GM23338 (cell line): Measurements from ENCODE around the gene NTRK3. TPM values are rescaled to one million over a fixed set of nuclear protein-coding genes. Genes with fewer than 3 reads are reported as not detected.

Source experiments
- ATAC-seq: fragments of 200-7000 bp; cut with Tn5 transposase; 3 replicates; pipeline ENCODE4 v1.9.1; 2020
- DNase-seq: peaks from one replicate; pipeline ENCODE4 v3.0.0-alpha.2; 2015; ENCODE audit warnings: low spot score
- H2AFZ ChIP-seq: fragments of 200-600 bp; sonication (generic); 2 replicates; pipeline ENCODE4 v1.8.0; 2016; ENCODE audit warnings: antibody characterized with exemption, mild to moderate bottlenecking, moderate library complexity
- H3F3A ChIP-seq: fragments of 200-600 bp; sonication (generic); replicated peaks from 2 replicates; pipeline ENCODE4 v1.8.0; 2017; ENCODE audit warnings: antibody characterized with exemption, mixed run types, low read depth
- H3K27ac ChIP-seq: fragments of 200-600 bp; sonication (generic); 2 replicates; pipeline ENCODE4 v1.6.1; 2016; ENCODE audit warnings: low read depth
- H3K27me3 ChIP-seq: fragments of 200-600 bp; sonication (generic); 2 replicates; pipeline ENCODE4 v1.8.0; 2016; ENCODE audit warnings: mild to moderate bottlenecking, mixed run types, moderate library complexity; ENCODE audit not compliant: insufficient read depth
- H3K36me3 ChIP-seq: fragments of 200-600 bp; sonication (generic); 2 replicates; pipeline ENCODE4 v1.8.0; 2016; ENCODE audit warnings: mild to moderate bottlenecking; ENCODE audit not compliant: insufficient read depth
- H3K4me1 ChIP-seq: fragments of 200-600 bp; sonication (generic); 2 replicates; pipeline ENCODE4 v1.8.0; 2016; ENCODE audit warnings: mild to moderate bottlenecking, moderate library complexity; ENCODE audit not compliant: insufficient read depth
- H3K4me2 ChIP-seq: fragments of 200-600 bp; sonication (generic); 2 replicates; pipeline ENCODE4 v1.7.1; 2017; ENCODE audit warnings: mixed run types
- H3K4me3 ChIP-seq: fragments of 200-600 bp; sonication (generic); 2 replicates; pipeline ENCODE4 v1.6.1; 2016; ENCODE audit warnings: mixed run types
- H3K79me2 ChIP-seq: fragments of 200-600 bp; sonication (generic); replicated peaks from 2 replicates; pipeline ENCODE4 v1.8.0; 2017; ENCODE audit warnings: mild to moderate bottlenecking; ENCODE audit not compliant: insufficient read depth
- H3K9me2 ChIP-seq: fragments of 200-600 bp; sonication (generic); 2 replicates; pipeline ENCODE4 v1.8.0; 2017; ENCODE audit not compliant: insufficient read depth
- H4K20me1 ChIP-seq: fragments of 200-600 bp; sonication (generic); replicated peaks from 2 replicates; pipeline ENCODE4 v1.8.0; 2017; ENCODE audit warnings: mild to moderate bottlenecking; ENCODE audit not compliant: insufficient read depth
- H3K27ac Mint-ChIP-seq: 2 replicates; pipeline ENCODE4 v1.8.0; 2020; ENCODE audit warnings: inconsistent platforms, mild to moderate bottlenecking, moderate library complexity, mixed read lengths
- H3K27me3 Mint-ChIP-seq: 3 replicates; pipeline ENCODE4 v1.8.0; 2022; ENCODE audit warnings: low read depth, mild to moderate bottlenecking, moderate library complexity, mixed read lengths, inconsistent platforms; ENCODE audit not compliant: insufficient read depth, poor library complexity
- H3K36me3 Mint-ChIP-seq: 3 replicates; pipeline ENCODE4 v1.8.0; 2021; ENCODE audit warnings: low read depth, mild to moderate bottlenecking, inconsistent platforms, moderate library complexity, mixed read lengths
- H3K4me1 Mint-ChIP-seq: 3 replicates; pipeline ENCODE4 v1.8.0; 2020; ENCODE audit warnings: mild to moderate bottlenecking, inconsistent platforms, mixed read lengths
- H3K4me3 Mint-ChIP-seq: 3 replicates; pipeline ENCODE4 v1.8.0; 2021; ENCODE audit warnings: moderate library complexity, mild to moderate bottlenecking, inconsistent platforms, mixed read lengths
- H3K9me3 Mint-ChIP-seq: 3 replicates; pipeline ENCODE4 v1.8.0; 2020; ENCODE audit warnings: moderate library complexity, mild to moderate bottlenecking, inconsistent platforms, mixed read lengths
- CREB1 ChIP-seq: fragments of 250-450 bp; sonication (Bioruptor Pico); IDR thresholded peaks from 2 replicates; pipeline ENCODE4 v1.5.0; 2020; ENCODE audit warnings: low read depth, mild to moderate bottlenecking, moderate library complexity
- EZH2 ChIP-seq: fragments of 200-600 bp; sonication (generic); IDR thresholded peaks from one replicate; pipeline ENCODE4 v1.8.0; 2017; ENCODE audit warnings: antibody characterized with exemption, mild to moderate bottlenecking, low read depth; ENCODE audit not compliant: unreplicated experiment
- EZH2phosphoT487 ChIP-seq: fragments of 200-600 bp; sonication (generic); IDR thresholded peaks from one replicate; pipeline ENCODE4 v1.8.1; 2018; ENCODE audit warnings: antibody characterized with exemption; ENCODE audit not compliant: unreplicated experiment
- JUNB ChIP-seq: IDR thresholded peaks from one replicate; pipeline ENCODE4 v1.6.1; 2016; ENCODE audit warnings: antibody characterized with exemption; ENCODE audit not compliant: unreplicated experiment
- NANOG ChIP-seq: IDR thresholded peaks from 2 replicates; pipeline ENCODE4 v1.6.1; 2016; ENCODE audit warnings: antibody characterized with exemption, borderline replicate concordance
- POLR2AphosphoS5 ChIP-seq: IDR thresholded peaks from 2 replicates; pipeline ENCODE4 v1.6.1; 2016; ENCODE audit warnings: antibody characterized with exemption, low read depth
- STAT1 ChIP-seq: IDR thresholded peaks from one replicate; pipeline ENCODE4 v1.6.1; 2016; ENCODE audit warnings: antibody characterized with exemption; ENCODE audit not compliant: unreplicated experiment
- ZNF114 ChIP-seq: fragments of 250-450 bp; sonication (Bioruptor Pico); IDR thresholded peaks from 2 replicates; pipeline ENCODE4 v1.5.0; 2020; ENCODE audit warnings: mild to moderate bottlenecking, moderate library complexity
- ZNF331 ChIP-seq: fragments of 250-450 bp; sonication (Bioruptor Pico); IDR thresholded peaks from 2 replicates; pipeline ENCODE4 v1.5.0; 2020; ENCODE audit warnings: low read depth, mild to moderate bottlenecking, moderate library complexity
- polyA plus RNA-seq: library from polyadenylated mRNA; unstranded; fragments of >200 nt; fragmentation: Nextera tagmentation; extraction: Ambion mirVana; gene quantifications from 2 replicates; pipeline ENCODE4 v1.2.1, GENCODE V29; 2016
- total RNA-seq: library from RNA; depleted of rRNA; stranded (reverse); fragments of >200 nt; shearing (Covaris generic); gene quantifications from 2 replicates; pipeline ENCODE4 v1.2.3, GENCODE V29; 2014
- TF ChIP-seq, protein P1 (sequence below): IDR thresholded peaks from 2 replicates; pipeline ENCODE4 v1.6.1; 2016; ENCODE audit warnings: antibody characterized with exemption
- TF ChIP-seq, protein P2 (sequence below): fragments of 250-450 bp; sonication (Bioruptor Pico); IDR thresholded peaks from 2 replicates; pipeline ENCODE4 v1.5.0; 2020; ENCODE audit warnings: mild to moderate bottlenecking, moderate library complexity
- TF ChIP-seq, protein P3 (sequence below): IDR thresholded peaks from one replicate; pipeline ENCODE4 v1.6.1; 2018; ENCODE audit warnings: antibody characterized with exemption; ENCODE audit not compliant: unreplicated experiment
- TF ChIP-seq, protein P4 (sequence below), 2 experiments: fragments of 200-600 bp in 1 of 2; sonication (generic) in 1 of 2; conservative IDR thresholded peaks; 2 replicates each; pipeline versions ENCODE4 v1.5.1 to v1.6.1; 2016 to 2017; ENCODE audit warnings: antibody characterized with exemption in 2 of 2, low read depth in 2 of 2, mild to moderate bottlenecking in 2 of 2, moderate library complexity in 1 of 2

Gene NTRK3
- total and polyA plus RNA-seq, 2 experiments from 2014 or later, result 3.1 to 5.3 TPM

DNA sequence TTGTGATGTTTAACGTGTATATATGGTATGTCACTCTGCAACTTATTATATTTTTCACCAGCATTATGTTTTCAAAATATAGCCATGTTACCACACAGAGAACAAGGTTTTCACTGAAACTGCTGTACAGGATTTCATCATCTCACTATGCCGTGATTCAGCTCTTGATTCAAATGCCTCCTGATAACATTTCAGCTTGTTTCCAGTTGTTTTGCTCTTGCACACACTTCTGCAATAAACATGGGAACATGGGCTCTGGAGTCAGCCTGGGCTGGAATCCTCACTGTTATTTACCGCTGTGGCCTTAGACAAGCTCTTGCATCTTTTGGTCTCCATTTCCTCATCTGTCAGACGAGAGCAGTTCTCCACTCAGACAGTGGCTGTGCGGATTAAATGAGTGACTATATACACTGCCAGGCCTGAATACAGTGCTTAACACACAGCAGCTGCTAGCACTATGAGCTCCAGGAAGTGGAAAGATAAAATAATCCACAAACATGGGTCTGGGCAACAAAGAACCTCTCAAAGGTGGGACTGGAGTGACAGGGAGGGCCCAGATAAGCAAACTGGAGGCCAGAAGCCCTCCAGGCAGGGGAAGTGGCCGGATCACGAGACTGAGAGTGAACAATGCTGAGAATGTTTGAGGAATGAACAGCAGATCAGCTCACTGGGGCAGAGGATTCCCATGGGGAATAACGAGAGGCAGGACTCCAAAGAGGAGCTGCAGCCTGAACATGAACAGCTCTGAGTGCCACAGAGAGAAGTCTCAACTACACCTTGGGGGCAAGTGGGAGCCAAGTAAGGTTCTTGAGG, 17.7 kb downstream of the NTRK3 start:
- Mint-ChIP-seq H3K27me3 (peaks cover 10% of the 10 kb centered on the region), H3K9me3 (peaks cover 2% of the 10 kb centered on the region; the same call in 2 of the 3 replicates), H3K4me1 (peaks cover 16% of the 10 kb centered on the region), H3K4me3 (no peak overlapping the region), H3K36me3 (peaks cover 6% of the 10 kb centered on the region; the same call in 1 of the 3 replicates), H3K27ac (no peak overlapping the region)
- peaks cover 3% of the 10 kb centered on the region; the same call in 1 of the 2 replicates for H3K9me2 ChIP-seq
- no peaks in the 10 kb centered on the region for H3K36me3 ChIP-seq
- no peaks in the 10 kb centered on the region for H3K79me2 ChIP-seq
- H3K4me2 ChIP-seq, result no peak overlapping the region
- ATAC-seq (no peak), DNase-seq (no peak)
- no peaks in the 10 kb centered on the region for H3K27me3 ChIP-seq
- no peak overlapping the region for H3K27ac ChIP-seq
- no peaks in the 10 kb centered on the region for H4K20me1 ChIP-seq
- H2AFZ ChIP-seq, result no peak overlapping the region
- no peak overlapping the region for H3K4me3 ChIP-seq
- H3F3A ChIP-seq, result no peaks in the 10 kb centered on the region
- no peak for TF ChIP-seq EZH2phosphoT487
- TF ChIP-seq STAT1, result no peak
- no peak for TF ChIP-seq CREB1 (CRISPR knock-in tag)
- TF ChIP-seq, protein P1, sequence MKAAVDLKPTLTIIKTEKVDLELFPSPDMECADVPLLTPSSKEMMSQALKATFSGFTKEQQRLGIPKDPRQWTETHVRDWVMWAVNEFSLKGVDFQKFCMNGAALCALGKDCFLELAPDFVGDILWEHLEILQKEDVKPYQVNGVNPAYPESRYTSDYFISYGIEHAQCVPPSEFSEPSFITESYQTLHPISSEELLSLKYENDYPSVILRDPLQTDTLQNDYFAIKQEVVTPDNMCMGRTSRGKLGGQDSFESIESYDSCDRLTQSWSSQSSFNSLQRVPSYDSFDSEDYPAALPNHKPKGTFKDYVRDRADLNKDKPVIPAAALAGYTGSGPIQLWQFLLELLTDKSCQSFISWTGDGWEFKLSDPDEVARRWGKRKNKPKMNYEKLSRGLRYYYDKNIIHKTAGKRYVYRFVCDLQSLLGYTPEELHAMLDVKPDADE, result no peak
- no peak for TF ChIP-seq EZH2
- TF ChIP-seq, protein P2, sequence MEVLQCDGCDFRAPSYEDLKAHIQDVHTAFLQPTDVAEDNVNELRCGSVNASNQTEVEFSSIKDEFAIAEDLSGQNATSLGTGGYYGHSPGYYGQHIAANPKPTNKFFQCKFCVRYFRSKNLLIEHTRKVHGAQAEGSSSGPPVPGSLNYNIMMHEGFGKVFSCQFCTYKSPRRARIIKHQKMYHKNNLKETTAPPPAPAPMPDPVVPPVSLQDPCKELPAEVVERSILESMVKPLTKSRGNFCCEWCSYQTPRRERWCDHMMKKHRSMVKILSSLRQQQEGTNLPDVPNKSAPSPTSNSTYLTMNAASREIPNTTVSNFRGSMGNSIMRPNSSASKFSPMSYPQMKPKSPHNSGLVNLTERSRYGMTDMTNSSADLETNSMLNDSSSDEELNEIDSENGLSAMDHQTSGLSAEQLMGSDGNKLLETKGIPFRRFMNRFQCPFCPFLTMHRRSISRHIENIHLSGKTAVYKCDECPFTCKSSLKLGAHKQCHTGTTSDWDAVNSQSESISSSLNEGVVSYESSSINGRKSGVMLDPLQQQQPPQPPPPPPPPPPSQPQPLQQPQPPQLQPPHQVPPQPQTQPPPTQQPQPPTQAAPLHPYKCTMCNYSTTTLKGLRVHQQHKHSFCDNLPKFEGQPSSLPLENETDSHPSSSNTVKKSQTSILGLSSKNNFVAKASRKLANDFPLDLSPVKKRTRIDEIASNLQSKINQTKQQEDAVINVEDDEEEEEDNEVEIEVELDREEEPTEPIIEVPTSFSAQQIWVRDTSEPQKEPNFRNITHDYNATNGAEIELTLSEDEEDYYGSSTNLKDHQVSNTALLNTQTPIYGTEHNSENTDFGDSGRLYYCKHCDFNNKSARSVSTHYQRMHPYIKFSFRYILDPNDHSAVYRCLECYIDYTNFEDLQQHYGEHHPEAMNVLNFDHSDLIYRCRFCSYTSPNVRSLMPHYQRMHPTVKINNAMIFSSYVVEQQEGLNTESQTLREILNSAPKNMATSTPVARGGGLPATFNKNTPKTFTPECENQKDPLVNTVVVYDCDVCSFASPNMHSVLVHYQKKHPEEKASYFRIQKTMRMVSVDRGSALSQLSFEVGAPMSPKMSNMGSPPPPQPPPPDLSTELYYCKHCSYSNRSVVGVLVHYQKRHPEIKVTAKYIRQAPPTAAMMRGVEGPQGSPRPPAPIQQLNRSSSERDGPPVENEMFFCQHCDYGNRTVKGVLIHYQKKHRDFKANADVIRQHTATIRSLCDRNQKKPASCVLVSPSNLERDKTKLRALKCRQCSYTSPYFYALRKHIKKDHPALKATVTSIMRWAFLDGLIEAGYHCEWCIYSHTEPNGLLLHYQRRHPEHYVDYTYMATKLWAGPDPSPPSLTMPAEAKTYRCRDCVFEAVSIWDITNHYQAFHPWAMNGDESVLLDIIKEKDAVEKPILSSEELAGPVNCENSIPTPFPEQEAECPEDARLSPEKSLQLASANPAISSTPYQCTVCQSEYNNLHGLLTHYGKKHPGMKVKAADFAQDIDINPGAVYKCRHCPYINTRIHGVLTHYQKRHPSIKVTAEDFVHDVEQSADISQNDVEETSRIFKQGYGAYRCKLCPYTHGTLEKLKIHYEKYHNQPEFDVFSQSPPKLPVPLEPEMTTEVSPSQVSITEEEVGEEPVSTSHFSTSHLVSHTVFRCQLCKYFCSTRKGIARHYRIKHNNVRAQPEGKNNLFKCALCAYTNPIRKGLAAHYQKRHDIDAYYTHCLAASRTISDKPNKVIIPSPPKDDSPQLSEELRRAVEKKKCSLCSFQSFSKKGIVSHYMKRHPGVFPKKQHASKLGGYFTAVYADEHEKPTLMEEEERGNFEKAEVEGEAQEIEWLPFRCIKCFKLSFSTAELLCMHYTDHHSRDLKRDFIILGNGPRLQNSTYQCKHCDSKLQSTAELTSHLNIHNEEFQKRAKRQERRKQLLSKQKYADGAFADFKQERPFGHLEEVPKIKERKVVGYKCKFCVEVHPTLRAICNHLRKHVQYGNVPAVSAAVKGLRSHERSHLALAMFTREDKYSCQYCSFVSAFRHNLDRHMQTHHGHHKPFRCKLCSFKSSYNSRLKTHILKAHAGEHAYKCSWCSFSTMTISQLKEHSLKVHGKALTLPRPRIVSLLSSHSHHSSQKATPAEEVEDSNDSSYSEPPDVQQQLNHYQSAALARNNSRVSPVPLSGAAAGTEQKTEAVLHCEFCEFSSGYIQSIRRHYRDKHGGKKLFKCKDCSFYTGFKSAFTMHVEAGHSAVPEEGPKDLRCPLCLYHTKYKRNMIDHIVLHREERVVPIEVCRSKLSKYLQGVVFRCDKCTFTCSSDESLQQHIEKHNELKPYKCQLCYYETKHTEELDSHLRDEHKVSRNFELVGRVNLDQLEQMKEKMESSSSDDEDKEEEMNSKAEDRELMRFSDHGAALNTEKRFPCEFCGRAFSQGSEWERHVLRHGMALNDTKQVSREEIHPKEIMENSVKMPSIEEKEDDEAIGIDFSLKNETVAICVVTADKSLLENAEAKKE, result no peak
- TF ChIP-seq POLR2AphosphoS5, result no peak
- TF ChIP-seq ZNF114 (CRISPR knock-in tag), result no peak
- TF ChIP-seq JUNB, result no peak
- TF ChIP-seq NANOG, result no peak
- no peak for TF ChIP-seq ZNF331
- TF ChIP-seq, protein P3, sequence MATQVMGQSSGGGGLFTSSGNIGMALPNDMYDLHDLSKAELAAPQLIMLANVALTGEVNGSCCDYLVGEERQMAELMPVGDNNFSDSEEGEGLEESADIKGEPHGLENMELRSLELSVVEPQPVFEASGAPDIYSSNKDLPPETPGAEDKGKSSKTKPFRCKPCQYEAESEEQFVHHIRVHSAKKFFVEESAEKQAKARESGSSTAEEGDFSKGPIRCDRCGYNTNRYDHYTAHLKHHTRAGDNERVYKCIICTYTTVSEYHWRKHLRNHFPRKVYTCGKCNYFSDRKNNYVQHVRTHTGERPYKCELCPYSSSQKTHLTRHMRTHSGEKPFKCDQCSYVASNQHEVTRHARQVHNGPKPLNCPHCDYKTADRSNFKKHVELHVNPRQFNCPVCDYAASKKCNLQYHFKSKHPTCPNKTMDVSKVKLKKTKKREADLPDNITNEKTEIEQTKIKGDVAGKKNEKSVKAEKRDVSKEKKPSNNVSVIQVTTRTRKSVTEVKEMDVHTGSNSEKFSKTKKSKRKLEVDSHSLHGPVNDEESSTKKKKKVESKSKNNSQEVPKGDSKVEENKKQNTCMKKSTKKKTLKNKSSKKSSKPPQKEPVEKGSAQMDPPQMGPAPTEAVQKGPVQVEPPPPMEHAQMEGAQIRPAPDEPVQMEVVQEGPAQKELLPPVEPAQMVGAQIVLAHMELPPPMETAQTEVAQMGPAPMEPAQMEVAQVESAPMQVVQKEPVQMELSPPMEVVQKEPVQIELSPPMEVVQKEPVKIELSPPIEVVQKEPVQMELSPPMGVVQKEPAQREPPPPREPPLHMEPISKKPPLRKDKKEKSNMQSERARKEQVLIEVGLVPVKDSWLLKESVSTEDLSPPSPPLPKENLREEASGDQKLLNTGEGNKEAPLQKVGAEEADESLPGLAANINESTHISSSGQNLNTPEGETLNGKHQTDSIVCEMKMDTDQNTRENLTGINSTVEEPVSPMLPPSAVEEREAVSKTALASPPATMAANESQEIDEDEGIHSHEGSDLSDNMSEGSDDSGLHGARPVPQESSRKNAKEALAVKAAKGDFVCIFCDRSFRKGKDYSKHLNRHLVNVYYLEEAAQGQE, result no peak
- TF ChIP-seq, protein P4, sequence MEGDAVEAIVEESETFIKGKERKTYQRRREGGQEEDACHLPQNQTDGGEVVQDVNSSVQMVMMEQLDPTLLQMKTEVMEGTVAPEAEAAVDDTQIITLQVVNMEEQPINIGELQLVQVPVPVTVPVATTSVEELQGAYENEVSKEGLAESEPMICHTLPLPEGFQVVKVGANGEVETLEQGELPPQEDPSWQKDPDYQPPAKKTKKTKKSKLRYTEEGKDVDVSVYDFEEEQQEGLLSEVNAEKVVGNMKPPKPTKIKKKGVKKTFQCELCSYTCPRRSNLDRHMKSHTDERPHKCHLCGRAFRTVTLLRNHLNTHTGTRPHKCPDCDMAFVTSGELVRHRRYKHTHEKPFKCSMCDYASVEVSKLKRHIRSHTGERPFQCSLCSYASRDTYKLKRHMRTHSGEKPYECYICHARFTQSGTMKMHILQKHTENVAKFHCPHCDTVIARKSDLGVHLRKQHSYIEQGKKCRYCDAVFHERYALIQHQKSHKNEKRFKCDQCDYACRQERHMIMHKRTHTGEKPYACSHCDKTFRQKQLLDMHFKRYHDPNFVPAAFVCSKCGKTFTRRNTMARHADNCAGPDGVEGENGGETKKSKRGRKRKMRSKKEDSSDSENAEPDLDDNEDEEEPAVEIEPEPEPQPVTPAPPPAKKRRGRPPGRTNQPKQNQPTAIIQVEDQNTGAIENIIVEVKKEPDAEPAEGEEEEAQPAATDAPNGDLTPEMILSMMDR (conservative IDR thresholded peaks at IDR 0.05; ENCODE audit: low read depth in 2 of 2), result no peak
- H3K4me1 ChIP-seq, result 0 out of 2 replicates have a peak, but pooled peaks cover under 1% of the 10 kb centered on the region
